Endodermal cell (in vitro differentiated cells): ENCODE data around the gene GPR39. TPM values are rescaled to one million over a fixed set of nuclear protein-coding genes. Genes with fewer than 3 reads are reported as not detected.
A peak's percentile ranks its signal among the peaks of the same experiment; 100 is the strongest.

Source experiments
- DNase-seq: peaks from one replicate; pipeline ENCODE4 v3.0.0-alpha.2; 2017
- H3K27ac ChIP-seq: 2 replicates; pipeline ENCODE4 v1.5.1; 2013; ENCODE audit warnings: mild to moderate bottlenecking, low read depth, low read length, moderate library complexity
- H3K27me3 ChIP-seq: 2 replicates; pipeline ENCODE4 v1.6.1; 2013; ENCODE audit warnings: mild to moderate bottlenecking, low read length, moderate library complexity; ENCODE audit not compliant: insufficient read depth, control insufficient read depth, poor library complexity, severe bottlenecking
- H3K36me3 ChIP-seq: 2 replicates; pipeline ENCODE4 v1.7.0; 2013; ENCODE audit warnings: mild to moderate bottlenecking, low read length, moderate library complexity; ENCODE audit not compliant: control insufficient read depth, insufficient read depth
- H3K4me1 ChIP-seq: one replicate; pipeline ENCODE4 v1.7.0; 2013; ENCODE audit warnings: low read length; ENCODE audit not compliant: control insufficient read depth, insufficient read depth
- H3K4me3 ChIP-seq: 2 replicates; pipeline ENCODE4 v1.5.1; 2013; ENCODE audit warnings: mild to moderate bottlenecking, low read length, moderate library complexity
- H3K9ac ChIP-seq: 2 replicates; pipeline ENCODE4 v1.6.1; 2013; ENCODE audit warnings: mild to moderate bottlenecking, low read length, moderate library complexity; ENCODE audit not compliant: poor library complexity, severe bottlenecking; ENCODE audit errors: extremely low read depth
- H3K9me3 ChIP-seq: 2 replicates; pipeline ENCODE4 v1.6.1; 2013; ENCODE audit warnings: mild to moderate bottlenecking, low read length, moderate library complexity; ENCODE audit not compliant: control insufficient read depth
- H3K27ac Mint-ChIP-seq: 2 replicates; pipeline ENCODE4 v1.8.0; 2020; ENCODE audit warnings: mixed read lengths
- H3K27me3 Mint-ChIP-seq: 2 replicates; pipeline ENCODE4 v1.8.0; 2021; ENCODE audit warnings: mild to moderate bottlenecking, mixed read lengths; ENCODE audit not compliant: insufficient read depth
- H3K36me3 Mint-ChIP-seq: 2 replicates; pipeline ENCODE4 v1.8.0; 2020; ENCODE audit warnings: low read depth, mixed read lengths
- H3K4me1 Mint-ChIP-seq: 2 replicates; pipeline ENCODE4 v1.8.0; 2020; ENCODE audit warnings: mixed read lengths
- H3K4me3 Mint-ChIP-seq: 2 replicates; pipeline ENCODE4 v1.8.0; 2020; ENCODE audit warnings: mild to moderate bottlenecking, moderate library complexity, mixed read lengths
- H3K9me3 Mint-ChIP-seq: 2 replicates; pipeline ENCODE4 v1.8.0; 2020; ENCODE audit warnings: mild to moderate bottlenecking, mixed read lengths
- CTCF ChIP-seq: fragments of 200-600 bp; sonication (generic); conservative IDR thresholded peaks from 2 replicates; pipeline ENCODE4 v1.5.0; 2021; ENCODE audit warnings: antibody characterized with exemption, mild to moderate bottlenecking
- WGBS, 2 experiments: methylation state at CpG; one replicate each; pipeline versions ENCODE4 v1.1.5 to v1.1.7; 2013; ENCODE audit warnings: missing lambda C conversion rate in 2 of 2, mixed read lengths in 1 of 2; ENCODE audit not compliant: insufficient coverage in 1 of 2, insufficient read length in 1 of 2; 5-methylcytosine and 5-hydroxymethylcytosine counted together
- total RNA-seq, 2 donors: library from RNA; stranded (reverse); fragmentation: NEBNext Ultra II Directional in 1 of 2; extraction: Animal tissue kit (Norgen Biotek cat#: 25700) in 1 of 2; gene quantifications; 2 replicates in 1 of 2; 3 replicates in 1 of 2; pipeline ENCODE4 v1.2.1, GENCODE V29; 2021

GPR39 gene
- total RNA-seq, 2 donors from 2014 or later: 9.4 to 14.6 TPM

- no peaks in the 10 kb centered on the region for H3K9me3 Mint-ChIP-seq
- WGBS, 2 experiments: 83 to 89% methylated on average over 4 to 9 of the region's 9 CpGs
Measured at GRCh38 chr2:132468821-132469675, 52.4 kb downstream of the GPR39 start.

GRCh38 chr2:132470746-132471145, 54.1 kb downstream of the GPR39 start:
- Mint-ChIP-seq H3K4me1 (no peaks in the 10 kb centered on the region), H3K27me3 (no peaks in the 10 kb centered on the region), H3K36me3 (peaks cover 21% of the 10 kb centered on the region), H3K4me3 (no peak overlapping the region), H3K27ac (no peak overlapping the region), H3K9me3 (no peaks in the 10 kb centered on the region)
- Histone ChIP-seq H3K4me3 (no peak overlapping the region), H3K9ac (no peak overlapping the region), H3K27me3 (no peaks in the 10 kb centered on the region), H3K36me3 (peaks cover 10% of the 10 kb centered on the region), H3K9me3 (peaks cover 29% of the 10 kb centered on the region), H3K27ac (no peak overlapping the region), H3K4me1 (no peaks in the 10 kb centered on the region)
- WGBS, 2 experiments: 83% methylated on average over 2 of the region's 2 CpGs; no CpG with 5 or more reads in 1 of the 2 experiments
- DNase-seq: no peak
- no peak for TF ChIP-seq CTCF

More at GRCh38 chr2:132468821-132469675, 52.4 kb downstream of the GPR39 start:
- TF ChIP-seq CTCF: no peak
- Histone ChIP-seq H3K27ac (peak overlapping the region; percentile 3), H3K36me3 (peaks cover 16% of the 10 kb centered on the region), H3K4me3 (no peak overlapping the region), H3K9ac (no peak overlapping the region), H3K4me1 (no peaks in the 10 kb centered on the region), H3K27me3 (no peaks in the 10 kb centered on the region), H3K9me3 (peaks cover 45% of the 10 kb centered on the region)
- Mint-ChIP-seq H3K27ac (no peak overlapping the region), H3K4me3 (no peak overlapping the region), H3K4me1 (no peaks in the 10 kb centered on the region), H3K36me3 (peaks cover 38% of the 10 kb centered on the region), H3K27me3 (no peaks in the 10 kb centered on the region)
- DNase-seq: no peak

- H3K27ac Mint-ChIP-seq: no peak overlapping the region
- H3K4me1 Mint-ChIP-seq: peaks cover 5% of the 10 kb centered on the region
- H3K4me3 ChIP-seq: no peak overlapping the region
- no peak for DNase-seq
- H3K9me3 Mint-ChIP-seq: no peaks in the 10 kb centered on the region
- H3K9me3 ChIP-seq: peaks cover 3% of the 10 kb centered on the region
- H3K27me3 Mint-ChIP-seq: no peaks in the 10 kb centered on the region
- no peaks in the 10 kb centered on the region for H3K4me1 ChIP-seq
- no peak for TF ChIP-seq CTCF
- no peak overlapping the region for H3K9ac ChIP-seq
- WGBS, 2 experiments: 99 to 100% methylated on average over 2 of the region's 2 CpGs
- no peak overlapping the region for H3K4me3 Mint-ChIP-seq
- H3K27me3 ChIP-seq: no peaks in the 10 kb centered on the region
- peaks cover 12% of the 10 kb centered on the region for H3K36me3 Mint-ChIP-seq
- no peak overlapping the region for H3K27ac ChIP-seq
- peaks cover 5% of the 10 kb centered on the region for H3K36me3 ChIP-seq
Measured at GRCh38 chr2:132473174-132473883, 56.7 kb downstream of the GPR39 start.
